ENCODE measurements around the gene PARD3. TPM values are rescaled to one million over a fixed set of nuclear protein-coding genes. Genes with fewer than 3 reads are reported as not detected.

PARD3 gene
- total RNA-seq, 1 donor from 2014 or later: 22.9 TPM

GRCh38 chr10:34629084-34629483, 186.0 kb downstream of the PARD3 start:
- H3K27me3 Mint-ChIP-seq (ENCODE audit: unreplicated experiment): peaks cover 1% of the 10 kb centered on the region
- no peak for DNase-seq
- peaks cover 23% of the 10 kb centered on the region for H3K4me1 Mint-ChIP-seq (ENCODE audit: low read depth, unreplicated experiment)
- no peaks in the 10 kb centered on the region for H3K9me3 Mint-ChIP-seq (ENCODE audit: unreplicated experiment)
- TF ChIP-seq CTCF (IDR thresholded peaks at IDR 0.05; ENCODE audit: partially characterized antibody, unreplicated experiment): no peak
- no peak overlapping the region for H3K4me3 Mint-ChIP-seq (ENCODE audit: unreplicated experiment)
- no peak overlapping the region for H3K27ac Mint-ChIP-seq (ENCODE audit: unreplicated experiment)
- no peaks in the 10 kb centered on the region for H3K36me3 Mint-ChIP-seq (ENCODE audit: unreplicated experiment)

- peak overlapping the region; percentile 49 for H3K27ac Mint-ChIP-seq (ENCODE audit: unreplicated experiment)
- no peak overlapping the region for H3K4me3 Mint-ChIP-seq (ENCODE audit: unreplicated experiment)
- no peaks in the 10 kb centered on the region for H3K36me3 Mint-ChIP-seq (ENCODE audit: unreplicated experiment)
- no peak for TF ChIP-seq CTCF (IDR thresholded peaks at IDR 0.05; ENCODE audit: partially characterized antibody, unreplicated experiment)
- no peaks in the 10 kb centered on the region for H3K9me3 Mint-ChIP-seq (ENCODE audit: unreplicated experiment)
- peak; percentile 58 for DNase-seq
- H3K27me3 Mint-ChIP-seq (ENCODE audit: unreplicated experiment): peaks cover 1% of the 10 kb centered on the region
- H3K4me1 Mint-ChIP-seq (ENCODE audit: low read depth, unreplicated experiment): peaks cover 17% of the 10 kb centered on the region
Measured at GRCh38 chr10:34628174-34628796, 186.8 kb downstream of the PARD3 start.

- DNase-seq: no peak
- H3K27ac Mint-ChIP-seq (ENCODE audit: unreplicated experiment): no peak overlapping the region
- no peaks in the 10 kb centered on the region for H3K9me3 Mint-ChIP-seq (ENCODE audit: unreplicated experiment)
- no peak overlapping the region for H3K4me3 Mint-ChIP-seq (ENCODE audit: unreplicated experiment)
- TF ChIP-seq CTCF (IDR thresholded peaks at IDR 0.05; ENCODE audit: partially characterized antibody, unreplicated experiment): no peak
- peaks cover 19% of the 10 kb centered on the region for H3K4me1 Mint-ChIP-seq (ENCODE audit: low read depth, unreplicated experiment)
- peaks cover 1% of the 10 kb centered on the region for H3K27me3 Mint-ChIP-seq (ENCODE audit: unreplicated experiment)
- no peaks in the 10 kb centered on the region for H3K36me3 Mint-ChIP-seq (ENCODE audit: unreplicated experiment)
Measured at GRCh38 chr10:34627741-34628140, 187.4 kb downstream of the PARD3 start.

- TF ChIP-seq CTCF (IDR thresholded peaks at IDR 0.05; ENCODE audit: partially characterized antibody, unreplicated experiment): no peak
- no peaks in the 10 kb centered on the region for H3K9me3 Mint-ChIP-seq (ENCODE audit: unreplicated experiment)
- H3K4me3 Mint-ChIP-seq (ENCODE audit: unreplicated experiment): no peak overlapping the region
- peaks cover 20% of the 10 kb centered on the region for H3K4me1 Mint-ChIP-seq (ENCODE audit: low read depth, unreplicated experiment)
- no peaks in the 10 kb centered on the region for H3K36me3 Mint-ChIP-seq (ENCODE audit: unreplicated experiment)
- no peak overlapping the region for H3K27ac Mint-ChIP-seq (ENCODE audit: unreplicated experiment)
- H3K27me3 Mint-ChIP-seq (ENCODE audit: unreplicated experiment): peaks cover 1% of the 10 kb centered on the region
- no peak for DNase-seq
Measured at GRCh38 chr10:34627331-34627730, 187.8 kb downstream of the PARD3 start.

GRCh38 chr10:34626158-34626880, 188.8 kb downstream of the PARD3 start:
- no peak for TF ChIP-seq CTCF (IDR thresholded peaks at IDR 0.05; ENCODE audit: partially characterized antibody, unreplicated experiment)
- Mint-ChIP-seq H3K36me3 (ENCODE audit: unreplicated experiment) (no peaks in the 10 kb centered on the region), H3K4me3 (ENCODE audit: unreplicated experiment) (no peak overlapping the region), H3K27me3 (ENCODE audit: unreplicated experiment) (peaks cover 1% of the 10 kb centered on the region), H3K9me3 (ENCODE audit: unreplicated experiment) (no peaks in the 10 kb centered on the region), H3K27ac (ENCODE audit: unreplicated experiment) (no peak overlapping the region), H3K4me1 (ENCODE audit: low read depth, unreplicated experiment) (peaks cover 20% of the 10 kb centered on the region)
- DNase-seq: no peak
